GM18511 (cell line): ENCODE data around the gene MCF2L2.
A peak's percentile ranks its signal among the peaks of the same experiment; 100 is the strongest.

ENCODE experiments used
- ATAC-seq: cut with Tn5 transposase; IDR thresholded peaks from one replicate; pipeline ENCODE4 v1.9.1; 2021; ENCODE audit warnings: mild to moderate bottlenecking, moderate library complexity; ENCODE audit not compliant: unreplicated experiment

Gene MCF2L2

GRCh38 chr3:183213415-183214276 is 214.8 kb downstream of the MCF2L2 start:
- ATAC-seq, result no peak

DNA sequence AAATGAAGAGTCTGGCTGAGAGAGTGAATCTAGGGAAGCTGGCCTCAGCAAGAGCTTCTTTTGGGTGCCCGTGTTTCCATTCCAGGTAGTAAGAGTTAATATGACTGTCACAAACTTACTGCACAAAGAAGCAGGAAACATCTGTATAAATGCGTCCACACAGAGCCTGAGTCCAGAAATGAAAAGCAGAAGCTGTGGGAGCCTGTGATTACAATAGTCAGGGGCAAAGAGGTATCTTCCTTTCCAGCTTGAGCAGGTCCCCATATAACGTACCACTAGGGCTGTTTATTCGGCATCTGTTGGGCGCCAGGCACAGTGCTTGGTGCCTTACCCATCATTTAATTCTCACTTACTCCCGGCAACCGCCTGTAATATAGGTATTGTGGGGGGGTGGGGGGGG is 215.9 kb downstream of the MCF2L2 start:
- no peak for ATAC-seq

- ATAC-seq, result no peak
Observed at GRCh38 chr3:183212096-183212495, 216.3 kb downstream of the MCF2L2 start.

DNA sequence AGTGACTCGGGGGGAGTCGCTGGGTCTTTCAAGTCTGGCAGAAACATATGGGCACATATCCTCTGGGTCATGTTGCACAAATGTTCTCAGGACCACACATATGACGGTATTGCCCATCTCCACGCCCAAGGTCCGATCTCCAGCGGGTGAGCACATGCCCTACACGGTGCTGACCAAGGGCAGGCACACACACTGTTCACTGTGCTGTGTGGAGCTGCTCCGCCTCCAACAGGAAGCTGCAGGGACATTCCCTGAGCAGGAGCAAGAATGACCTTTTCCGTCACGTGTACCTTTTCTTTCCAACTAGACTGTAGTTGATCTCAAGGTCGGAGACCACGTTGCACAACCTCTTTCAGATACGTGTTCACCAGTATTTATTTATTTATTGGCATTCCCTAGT is 217.1 kb downstream of the MCF2L2 start:
- ATAC-seq, result no peak

GRCh38 chr3:183210862-183211341 is 217.5 kb downstream of the MCF2L2 start:
- no peak for ATAC-seq

- no peak for ATAC-seq
Observed at GRCh38 chr3:183210341-183210740, 218.1 kb downstream of the MCF2L2 start.

GRCh38 chr3:183208800-183209199 is 219.6 kb downstream of the MCF2L2 start:
- ATAC-seq, result no peak

DNA sequence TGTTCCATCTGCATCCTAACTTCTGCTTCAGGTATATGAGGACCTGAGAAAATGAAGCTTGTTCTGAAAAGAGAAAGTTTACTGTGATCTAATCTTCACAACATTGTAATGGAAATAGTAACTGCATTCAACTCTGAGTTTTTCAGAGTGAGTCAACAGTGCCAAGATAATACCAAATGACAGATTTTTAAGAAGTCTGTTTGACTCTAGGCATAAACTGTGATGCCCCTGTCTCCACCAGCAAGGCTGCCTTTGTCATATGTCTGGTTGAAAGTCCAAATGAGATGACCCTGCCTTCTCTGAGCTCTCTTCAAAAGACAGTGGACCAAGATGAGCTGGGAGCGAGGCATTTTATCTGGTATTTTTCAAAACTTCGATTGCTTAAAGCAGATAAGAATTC is 220.2 kb downstream of the MCF2L2 start:
- no peak for ATAC-seq

DNA sequence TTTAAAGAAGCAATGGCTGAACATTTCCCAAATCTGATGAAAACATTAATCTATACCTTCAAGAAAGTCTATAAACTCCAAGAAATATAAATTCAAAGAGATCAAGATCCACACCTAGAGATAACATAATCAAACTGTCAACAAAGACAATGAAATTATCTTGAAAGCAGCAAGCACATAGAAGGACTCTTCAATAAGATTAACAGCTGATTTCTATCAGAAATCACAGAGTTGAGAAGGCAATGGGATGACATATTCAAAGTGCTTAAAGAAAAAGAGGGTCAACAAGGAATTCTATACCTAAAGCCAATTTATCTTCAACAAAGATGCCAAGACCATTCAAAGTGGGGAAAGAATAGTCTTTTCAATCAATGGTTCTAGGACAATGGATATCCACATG is 224.7 kb downstream of the MCF2L2 start:
- ATAC-seq, result no peak

DNA sequence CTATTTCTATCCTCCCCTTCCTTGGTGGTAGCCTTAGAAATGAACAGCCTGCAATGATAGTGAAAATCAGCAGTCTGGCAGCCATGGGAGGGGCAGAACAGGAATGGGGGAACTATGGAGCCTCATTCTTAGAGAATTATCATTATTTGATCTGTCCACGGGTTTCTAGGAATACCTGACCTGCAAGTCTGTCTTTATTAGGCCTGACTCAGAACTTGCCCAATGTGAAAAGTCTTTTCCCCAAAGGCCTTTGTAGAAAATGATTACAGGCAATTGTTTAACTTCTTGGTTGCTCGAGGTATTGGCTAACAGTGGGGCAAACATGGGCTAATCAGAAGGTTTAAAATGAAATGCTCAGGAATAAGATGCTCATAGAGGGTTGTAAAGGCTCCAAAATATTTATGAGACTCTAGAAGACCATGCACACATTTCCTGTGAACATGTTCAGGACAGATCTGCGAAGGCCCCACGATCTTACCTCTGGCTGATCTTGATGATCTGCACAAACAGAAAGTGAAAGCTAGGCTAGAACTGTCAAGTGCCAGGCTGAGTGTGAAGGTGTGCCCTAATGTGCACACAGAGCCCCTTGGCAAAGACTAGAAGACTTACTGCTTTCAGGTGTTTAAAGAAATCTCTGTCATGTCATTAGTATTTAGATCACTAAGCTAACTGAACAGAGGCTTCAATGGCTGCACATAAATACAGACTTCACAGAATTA is 226.3 kb downstream of the MCF2L2 start:
- ATAC-seq, result no peak

DNA sequence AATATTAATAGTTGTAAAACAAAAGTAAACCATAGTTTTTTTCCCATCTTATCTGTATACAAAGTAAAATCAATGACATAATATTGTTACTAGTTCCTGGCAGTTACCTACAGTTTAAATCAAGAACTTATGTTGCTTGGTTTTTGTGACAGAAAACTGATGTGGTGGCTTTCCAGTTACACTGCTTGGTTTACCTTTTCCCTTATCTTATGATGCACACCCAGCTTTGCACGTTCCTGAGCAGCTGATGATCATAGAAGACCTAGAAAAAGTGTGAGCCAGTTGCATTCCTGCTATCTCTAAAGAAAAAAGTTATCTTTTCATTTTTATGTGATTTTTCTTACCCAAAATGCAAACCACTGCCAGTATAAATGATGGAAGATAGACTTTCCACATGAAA is 229.5 kb downstream of the MCF2L2 start:
- no peak for ATAC-seq

- ATAC-seq, result no peak
Observed at GRCh38 chr3:183197734-183198133, 230.7 kb downstream of the MCF2L2 start.

- no peak for ATAC-seq
Observed at GRCh38 chr3:183195266-183195665, 233.2 kb downstream of the MCF2L2 start.

DNA sequence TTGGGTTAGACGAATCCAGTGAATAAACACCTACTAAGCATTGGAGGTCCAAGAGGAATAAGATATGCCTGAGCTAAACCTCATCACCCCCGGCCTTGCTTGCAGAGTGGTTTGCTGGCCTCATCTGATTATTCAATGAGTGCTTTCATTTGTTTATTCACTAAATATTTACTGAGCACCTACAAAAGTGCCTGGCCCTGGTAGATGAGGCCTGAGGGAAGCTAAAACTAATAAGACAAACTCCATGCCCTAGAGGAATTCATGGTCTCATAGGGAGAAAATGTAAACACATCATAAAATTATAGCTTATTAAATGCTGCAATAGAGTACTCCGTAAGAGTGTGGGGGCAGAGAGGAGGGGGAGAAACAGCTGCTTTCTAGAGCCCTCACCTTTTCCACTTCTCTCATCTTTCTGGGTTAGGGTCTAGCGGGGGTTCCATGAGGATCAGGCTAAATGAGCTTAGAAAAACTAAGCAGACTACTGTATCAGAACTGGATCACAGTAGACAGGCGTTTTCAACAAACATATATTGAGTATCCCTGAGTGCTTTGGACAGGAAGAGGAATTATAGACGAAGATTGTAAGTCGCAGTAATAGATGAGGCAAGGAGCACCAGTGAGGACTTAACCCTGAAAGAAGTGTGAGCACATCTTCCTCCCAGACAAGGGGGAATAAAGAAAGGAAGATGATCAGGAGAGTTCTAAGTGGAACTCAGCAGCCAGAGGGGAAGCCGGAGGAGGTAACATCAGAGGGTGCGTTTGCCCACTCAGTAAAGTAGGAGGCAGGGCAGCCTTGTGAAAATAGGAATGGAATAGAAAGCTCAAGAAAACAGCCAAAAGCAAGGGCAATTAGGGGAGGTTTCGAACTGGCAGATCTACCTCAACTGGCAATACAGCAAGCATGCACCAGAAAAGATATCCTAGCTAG is 234.4 kb downstream of the MCF2L2 start:
- ATAC-seq, result no peak

DNA sequence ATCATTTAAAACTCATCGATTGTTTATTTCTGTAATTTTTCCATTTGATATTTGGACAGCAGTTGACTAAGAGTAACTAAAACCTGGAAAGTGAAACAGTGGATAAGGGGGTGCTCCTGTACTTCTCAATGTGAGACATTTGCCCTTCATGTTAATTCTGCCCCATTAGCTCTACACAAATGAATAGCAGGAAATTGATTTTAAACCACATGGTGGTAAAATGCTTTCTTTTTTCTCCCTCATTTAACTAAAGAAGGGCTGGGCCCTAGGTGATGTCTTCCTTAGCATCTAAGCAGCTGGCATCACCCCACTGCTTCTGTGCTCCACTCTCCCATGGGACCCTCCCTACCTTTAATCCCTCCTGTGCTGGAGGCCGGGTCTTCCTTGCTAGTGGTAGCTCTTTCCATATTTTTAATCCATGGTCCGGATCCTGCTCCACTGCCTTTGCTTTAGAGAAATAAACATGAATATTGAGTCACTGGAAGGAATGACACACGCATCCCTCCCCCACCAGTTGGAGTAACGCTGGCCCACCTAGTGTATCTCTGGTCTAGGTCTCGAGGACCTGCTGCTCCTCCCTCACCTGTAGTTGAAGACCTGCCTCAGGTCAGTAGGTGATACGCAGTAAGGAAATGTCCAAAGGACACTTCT is 235.6 kb downstream of the MCF2L2 start:
- ATAC-seq, result no peak

DNA sequence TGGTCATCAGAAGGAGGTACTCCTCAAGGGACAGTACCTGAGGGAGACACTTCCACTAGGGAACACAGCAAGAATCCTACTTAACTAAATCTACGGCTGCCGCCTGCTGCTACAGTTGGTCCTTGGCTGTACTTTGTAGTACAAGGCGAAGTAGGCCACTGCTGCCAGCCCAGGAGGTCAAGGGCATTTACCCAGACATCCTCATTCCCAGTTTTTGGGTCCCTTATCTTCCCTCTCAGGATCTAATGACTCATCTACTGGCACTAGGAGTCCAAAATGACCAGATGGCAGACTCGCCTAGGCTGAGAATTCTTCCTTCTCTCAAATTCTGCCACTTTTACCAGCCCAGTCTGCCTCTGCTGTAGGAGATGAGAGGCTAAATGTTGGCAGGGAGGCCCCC is 238.8 kb downstream of the MCF2L2 start:
- ATAC-seq, result no peak

DNA sequence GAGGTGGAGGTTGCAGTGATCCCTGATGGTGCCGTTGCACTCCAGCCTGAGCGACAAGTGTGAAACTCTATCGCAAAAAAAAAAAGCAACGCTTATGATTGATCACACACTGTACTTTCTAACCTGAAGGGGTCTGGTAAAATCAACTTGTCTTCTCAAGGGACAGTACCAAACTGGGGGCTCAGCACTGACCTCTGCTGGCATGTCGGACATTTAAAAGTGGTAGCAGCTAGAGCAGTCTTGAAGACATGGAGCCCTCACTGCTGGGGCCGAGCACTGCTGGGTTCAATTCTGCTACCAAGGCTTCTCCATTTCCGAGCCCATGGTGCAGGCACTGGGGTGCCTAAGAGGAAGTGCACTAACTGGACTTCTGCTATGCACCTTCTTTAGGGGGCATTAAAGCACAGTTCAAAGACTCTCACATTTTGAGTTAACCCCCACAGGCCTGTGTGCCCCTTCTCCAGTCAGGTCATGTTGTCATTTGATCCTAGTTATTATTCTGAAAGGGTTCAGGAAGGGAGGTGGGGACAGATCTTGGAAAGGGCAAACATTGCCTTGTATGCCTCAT is 239.4 kb downstream of the MCF2L2 start:
- ATAC-seq, result peak; percentile 66

DNA sequence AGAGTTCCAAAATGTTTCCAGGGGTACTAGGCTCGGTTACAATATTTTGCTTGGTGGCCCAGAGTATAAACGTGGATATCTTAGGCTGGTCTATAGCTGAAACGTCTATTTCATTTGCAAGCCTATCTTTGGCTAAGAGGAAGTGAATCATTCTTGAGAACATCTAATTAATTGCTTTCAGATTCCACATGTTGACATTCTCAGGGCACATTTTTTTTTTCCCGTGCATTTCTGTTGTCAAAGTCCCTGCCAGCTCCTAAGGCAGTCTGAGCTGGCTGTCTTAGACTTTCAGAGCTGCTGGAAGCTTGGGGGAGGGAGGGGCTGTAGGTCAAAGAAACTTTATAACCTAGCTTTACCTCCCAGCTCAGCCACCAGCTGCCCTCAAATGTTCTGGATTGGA is 242.7 kb downstream of the MCF2L2 start:
- no peak for ATAC-seq

DNA sequence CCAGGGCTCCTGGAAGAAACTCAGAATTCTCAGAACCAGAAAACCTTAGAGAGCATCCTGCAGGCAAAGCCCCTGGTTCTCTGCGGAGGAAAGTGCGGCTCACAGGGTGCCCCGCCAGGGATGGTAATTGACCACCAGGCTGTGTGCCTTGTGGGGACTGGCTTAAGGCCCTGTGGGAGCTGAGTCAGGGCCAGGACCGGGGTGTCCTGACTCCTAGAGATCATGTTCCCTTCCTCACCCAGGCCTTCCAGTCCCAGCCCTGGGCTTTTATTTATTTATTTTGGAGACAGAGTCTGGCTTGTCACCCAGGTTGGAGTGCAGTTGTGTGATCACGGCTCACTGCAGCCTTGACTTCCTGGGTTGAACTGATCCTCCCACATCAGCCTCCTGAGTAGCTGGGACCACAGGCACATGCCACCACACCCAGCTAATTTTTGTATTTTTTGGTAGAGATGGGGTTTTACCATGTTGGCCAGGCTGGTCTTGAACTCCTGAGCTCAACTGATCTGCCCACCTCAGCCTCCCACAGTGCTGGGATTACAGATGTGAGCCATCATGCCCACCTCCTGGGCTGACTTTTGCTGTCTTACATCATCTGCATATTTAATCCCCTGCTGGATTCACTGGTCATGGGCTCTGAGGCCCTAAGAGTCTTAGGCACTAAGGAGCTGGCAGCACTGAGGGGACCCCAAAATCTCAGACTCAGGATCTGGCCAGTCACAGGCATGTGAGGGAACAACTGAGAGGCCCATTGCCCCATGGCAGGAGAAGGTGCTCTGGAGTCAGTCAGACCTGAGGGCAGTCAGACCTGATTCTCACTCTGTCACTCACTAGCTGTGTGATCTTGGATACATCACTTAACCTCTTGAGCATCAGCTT is 245.4 kb downstream of the MCF2L2 start:
- no peak for ATAC-seq
